HG03457 (cell line): ENCODE data around the gene AGPS.

Experiments
- ATAC-seq: cut with Tn5 transposase; IDR thresholded peaks from one replicate; pipeline ENCODE4 v1.9.1; 2021; ENCODE audit warnings: moderate number of reproducible peaks; ENCODE audit not compliant: unreplicated experiment

The AGPS gene

DNA sequence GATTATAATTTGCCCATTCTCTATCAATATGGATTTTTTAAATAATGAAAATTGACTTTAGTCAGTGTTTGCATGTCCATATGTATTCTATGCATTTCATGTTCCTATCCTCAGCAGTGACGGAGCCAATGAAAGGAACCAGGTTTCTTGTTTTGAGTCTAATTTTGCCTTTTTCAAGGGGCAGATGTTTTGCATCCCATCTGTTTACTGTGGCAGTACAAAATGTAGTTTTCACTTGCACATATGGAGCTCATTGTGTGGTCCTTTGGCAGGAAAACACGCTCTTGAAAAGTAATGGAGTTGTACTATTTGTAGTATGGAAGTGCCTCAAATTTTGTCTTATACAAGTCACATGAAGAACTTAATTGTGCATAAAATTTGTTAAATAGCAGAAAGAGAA, 127.8 kb downstream of the AGPS start:
- no peak for ATAC-seq

- no peak for ATAC-seq
Measured at GRCh38 chr2:177523781-177524180, 131.2 kb downstream of the AGPS start.

DNA sequence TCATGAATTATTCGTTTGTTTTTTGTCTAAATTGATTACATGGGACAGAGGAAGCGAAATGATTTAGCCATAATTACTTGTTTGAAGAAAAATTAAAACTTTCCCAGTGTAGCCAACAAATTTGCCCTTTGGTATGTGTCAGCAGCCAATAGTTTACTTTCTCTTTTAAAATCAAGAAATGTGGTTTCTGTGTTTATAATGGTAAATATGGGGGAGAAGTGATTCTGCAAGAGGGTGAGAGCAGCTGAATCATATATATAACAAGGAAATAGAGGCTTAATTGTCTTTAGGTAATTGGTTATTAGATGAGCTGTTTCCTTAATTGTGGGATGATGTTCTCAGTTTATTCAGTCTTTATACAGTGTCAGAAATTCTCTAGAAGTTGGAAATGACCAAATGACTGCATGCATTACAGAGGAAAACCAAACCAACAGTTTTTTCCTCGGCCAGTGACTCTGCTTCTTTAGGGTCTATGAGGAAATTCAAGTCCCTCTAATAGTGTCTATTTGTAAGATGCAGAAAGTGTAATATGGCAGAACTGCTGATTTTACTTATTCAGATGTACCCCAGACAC, 132.9 kb downstream of the AGPS start:
- ATAC-seq = no peak

DNA sequence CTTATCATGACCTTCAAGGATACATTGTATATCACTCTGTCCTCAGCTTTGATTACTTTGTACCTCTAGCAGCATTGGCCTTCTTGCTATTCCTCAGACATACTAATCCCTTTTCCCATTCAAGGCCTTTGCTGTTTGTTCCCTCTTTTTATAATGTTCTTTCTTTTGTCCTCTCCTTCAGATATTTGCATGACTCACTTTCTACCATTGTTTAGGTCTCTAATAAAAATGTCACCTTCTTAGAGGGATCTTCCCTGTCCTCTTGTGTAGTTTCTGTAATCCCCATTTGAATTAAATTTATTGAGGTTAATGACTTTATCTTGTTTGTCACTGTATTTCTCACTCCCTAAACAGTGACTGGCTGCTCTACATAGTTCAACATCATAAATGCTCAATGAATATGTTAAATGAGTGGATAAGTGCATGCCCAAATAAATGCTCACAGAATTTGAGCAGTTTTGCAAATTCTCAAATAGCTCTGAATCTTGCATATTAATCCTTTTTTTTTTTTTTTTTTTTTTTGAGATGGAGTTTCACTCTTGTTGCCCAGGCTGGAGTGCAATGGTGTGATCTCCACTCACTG, 135.9 kb downstream of the AGPS start:
- ATAC-seq = no peak

- ATAC-seq = no peak
Measured at GRCh38 chr2:177529166-177529565, 136.6 kb downstream of the AGPS start.

DNA sequence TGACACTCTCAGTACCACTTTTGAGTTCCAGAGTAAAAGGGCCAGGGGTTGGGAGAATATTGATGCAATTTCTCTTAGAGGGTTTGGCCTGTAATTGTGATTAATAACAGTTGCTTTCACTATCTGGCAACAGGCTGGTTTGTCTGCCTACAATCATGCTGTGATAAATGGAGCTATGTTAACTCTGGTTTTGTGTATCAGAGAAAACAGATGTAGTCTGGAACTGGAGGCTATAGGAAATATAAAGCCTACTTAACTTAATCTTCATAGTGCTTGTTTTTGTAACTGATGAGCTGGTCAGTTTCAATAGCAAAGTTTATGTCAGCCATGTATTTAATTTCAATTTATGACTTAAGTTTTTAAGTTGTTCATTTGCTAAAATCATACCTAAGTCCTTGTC, 138.0 kb downstream of the AGPS start:
- no peak for ATAC-seq

DNA sequence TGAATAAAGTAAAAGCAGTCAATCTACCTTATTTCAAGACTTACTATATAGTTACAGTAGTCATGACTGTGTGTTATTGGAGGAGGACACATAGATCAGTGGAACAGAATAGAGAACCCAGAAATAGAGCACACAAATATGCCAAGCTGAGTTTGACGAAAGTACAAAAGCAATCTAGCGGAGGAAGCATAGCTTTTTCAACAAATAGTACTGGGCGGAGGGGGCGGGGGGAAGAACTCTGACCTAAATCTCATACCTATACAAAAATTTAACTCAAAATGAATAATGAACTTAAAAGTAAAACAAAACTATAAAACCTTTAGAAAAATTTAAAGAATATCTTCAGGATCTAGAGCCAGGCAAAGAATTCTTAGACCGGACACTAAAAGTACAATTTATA, 139.1 kb downstream of the AGPS start:
- ATAC-seq = no peak

- no peak for ATAC-seq
Measured at GRCh38 chr2:177532567-177532966, 140.0 kb downstream of the AGPS start.

DNA sequence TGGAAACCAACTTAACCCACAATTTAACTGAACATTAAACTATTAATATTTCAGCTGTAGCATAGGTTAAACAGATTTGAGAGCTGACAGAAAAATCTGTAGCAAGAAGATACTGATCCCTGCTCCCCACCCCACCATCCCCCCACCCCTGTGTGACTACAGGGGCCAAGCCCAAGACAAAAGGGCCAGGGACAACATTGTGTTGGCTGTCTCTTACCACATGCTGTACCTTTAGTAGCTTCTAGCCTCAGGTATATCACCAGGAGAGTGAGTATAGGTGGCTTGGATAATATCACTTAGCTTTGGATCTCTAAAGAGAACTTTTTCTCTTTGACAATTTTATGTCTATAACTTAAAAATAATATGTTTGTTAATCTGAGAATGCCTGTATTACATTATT, 140.7 kb downstream of the AGPS start:
- no peak for ATAC-seq

DNA sequence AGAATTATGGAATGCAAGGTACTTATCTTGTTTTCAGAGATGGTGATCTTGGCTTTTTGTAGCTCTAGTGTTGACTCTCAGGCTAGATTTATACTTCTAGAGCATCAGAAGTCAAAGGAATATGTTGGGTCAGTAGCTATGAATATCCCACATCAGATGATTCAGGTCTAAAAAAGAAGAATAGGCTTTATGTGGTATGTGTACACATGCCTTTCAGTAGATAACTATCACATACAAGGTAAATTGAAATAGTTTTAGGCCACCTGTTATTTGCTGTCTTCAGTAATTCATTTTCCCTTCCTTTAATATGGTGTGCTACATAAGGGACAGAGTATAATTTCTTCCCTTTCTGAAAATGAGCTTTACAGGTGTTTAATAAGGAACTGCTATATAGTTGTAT, 142.4 kb downstream of the AGPS start:
- no peak for ATAC-seq

DNA sequence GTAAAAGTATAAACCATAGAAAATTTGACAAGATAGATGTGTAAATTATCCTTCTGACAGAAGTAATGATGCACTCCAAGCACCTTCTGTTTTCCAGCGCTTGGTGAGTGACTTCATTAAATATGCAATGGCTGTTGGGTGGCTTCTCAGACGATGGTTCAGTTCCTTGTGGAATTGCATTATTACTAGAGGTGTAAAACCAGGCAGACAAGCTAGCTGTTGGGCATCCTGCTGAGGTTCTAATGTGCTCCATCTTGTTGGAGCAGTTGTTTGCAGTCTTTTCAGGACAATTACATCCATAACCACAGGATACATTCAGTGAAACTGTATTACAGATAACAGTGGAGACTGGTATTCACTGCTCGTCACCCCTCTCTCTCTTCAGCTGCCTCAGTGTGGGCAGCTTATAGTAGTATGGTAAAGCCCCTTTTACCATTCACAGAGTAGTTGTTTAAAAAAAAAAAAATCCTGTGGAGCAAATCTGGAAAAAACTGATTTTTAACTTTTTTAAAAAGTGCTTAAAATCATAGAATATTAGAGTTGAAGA, 143.5 kb downstream of the AGPS start:
- ATAC-seq = no peak

DNA sequence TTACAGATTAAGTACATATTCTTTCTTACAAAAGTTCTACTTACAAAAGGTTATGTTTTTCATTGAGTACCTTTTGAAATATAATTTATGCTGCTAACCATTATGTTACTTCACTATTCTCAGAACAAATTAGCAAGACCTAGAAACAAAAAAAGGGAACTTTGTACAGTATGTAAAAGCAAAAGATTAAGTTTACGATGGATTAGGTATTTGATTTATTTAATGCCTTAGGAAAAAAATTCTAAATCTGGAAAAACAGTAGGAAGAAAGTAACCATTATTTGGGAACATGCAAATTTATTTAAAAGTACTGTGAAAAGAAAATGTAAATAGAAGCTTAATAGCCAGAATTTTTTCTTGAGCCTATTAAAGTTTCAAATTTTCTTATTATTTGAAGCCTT, 144.6 kb downstream of the AGPS start:
- no peak for ATAC-seq

DNA sequence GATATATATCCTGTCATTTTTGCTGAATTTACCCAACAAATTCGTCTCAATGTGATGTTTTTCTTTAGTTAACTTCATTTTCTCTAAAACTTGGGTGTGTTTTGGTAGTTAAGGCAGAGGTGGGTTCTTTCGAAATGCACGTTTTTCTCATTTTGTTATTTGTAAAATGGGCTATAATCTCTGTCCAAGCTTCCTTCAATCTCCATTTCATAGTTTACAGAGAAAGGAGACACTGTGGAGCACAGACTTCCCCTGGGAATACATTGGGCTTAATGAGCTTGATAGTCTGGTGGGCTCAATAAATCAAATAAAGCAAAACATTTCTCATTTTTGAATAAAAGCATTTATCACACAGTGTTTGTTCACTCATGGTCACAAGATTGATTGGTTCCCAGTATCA, 145.1 kb downstream of the AGPS start:
- no peak for ATAC-seq

DNA sequence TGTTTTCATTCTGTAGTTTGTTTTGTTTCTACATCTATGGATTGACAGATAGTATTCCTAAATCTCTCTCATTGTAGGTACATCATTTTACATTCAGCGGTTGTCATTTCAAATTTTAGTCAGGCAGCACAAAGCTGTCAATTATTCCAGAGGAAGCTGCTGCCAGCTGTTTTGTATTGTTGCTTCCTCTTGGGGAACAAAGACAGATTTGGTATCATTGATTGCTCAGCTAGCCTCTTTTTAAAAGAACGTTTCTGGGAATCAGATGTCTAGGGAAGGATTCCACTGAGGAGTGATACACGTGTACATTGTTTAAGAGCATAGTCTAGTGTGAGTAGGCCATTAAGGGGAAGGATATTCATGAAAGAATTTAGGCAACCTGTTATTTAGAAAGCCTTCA, 145.8 kb downstream of the AGPS start:
- ATAC-seq = no peak

GRCh38 chr2:177540283-177540682, 147.7 kb downstream of the AGPS start:
- no peak for ATAC-seq

DNA sequence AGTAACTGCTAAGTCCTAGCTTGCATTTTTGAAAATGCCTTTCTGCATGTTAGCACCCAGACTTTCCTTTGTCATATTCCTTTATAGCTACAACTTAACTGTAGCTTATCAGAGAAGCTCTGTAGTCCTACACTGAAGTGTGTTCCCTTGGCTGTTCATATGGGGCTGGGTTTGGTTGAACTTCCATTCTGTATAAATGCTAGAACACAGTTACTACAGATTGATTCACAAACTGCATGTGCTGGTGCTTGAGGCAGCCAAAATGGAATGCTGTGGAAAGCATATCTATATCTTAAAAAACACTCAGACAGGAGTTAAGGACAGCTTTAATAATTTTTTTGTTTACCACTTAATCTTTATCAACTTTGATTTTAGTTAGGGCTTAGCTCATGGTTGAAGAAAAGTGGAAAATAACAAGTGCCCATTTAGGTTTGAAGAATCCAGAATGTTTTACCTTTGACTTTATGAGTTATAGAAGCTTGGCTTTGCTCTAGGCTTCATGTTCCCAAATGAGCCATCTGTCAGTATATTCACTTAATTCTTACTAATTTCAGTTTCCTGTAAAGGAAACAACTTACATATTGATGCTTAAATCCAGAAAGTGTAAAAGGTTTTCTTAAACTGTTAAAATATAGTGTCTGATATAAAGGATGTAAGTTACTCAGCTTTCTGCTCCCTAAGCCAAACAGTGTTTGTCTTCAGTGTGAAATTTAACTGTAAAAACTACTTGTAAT, 148.9 kb downstream of the AGPS start:
- ATAC-seq = no peak

- no peak for ATAC-seq
Measured at GRCh38 chr2:177542396-177542795, 149.8 kb downstream of the AGPS start.

DNA sequence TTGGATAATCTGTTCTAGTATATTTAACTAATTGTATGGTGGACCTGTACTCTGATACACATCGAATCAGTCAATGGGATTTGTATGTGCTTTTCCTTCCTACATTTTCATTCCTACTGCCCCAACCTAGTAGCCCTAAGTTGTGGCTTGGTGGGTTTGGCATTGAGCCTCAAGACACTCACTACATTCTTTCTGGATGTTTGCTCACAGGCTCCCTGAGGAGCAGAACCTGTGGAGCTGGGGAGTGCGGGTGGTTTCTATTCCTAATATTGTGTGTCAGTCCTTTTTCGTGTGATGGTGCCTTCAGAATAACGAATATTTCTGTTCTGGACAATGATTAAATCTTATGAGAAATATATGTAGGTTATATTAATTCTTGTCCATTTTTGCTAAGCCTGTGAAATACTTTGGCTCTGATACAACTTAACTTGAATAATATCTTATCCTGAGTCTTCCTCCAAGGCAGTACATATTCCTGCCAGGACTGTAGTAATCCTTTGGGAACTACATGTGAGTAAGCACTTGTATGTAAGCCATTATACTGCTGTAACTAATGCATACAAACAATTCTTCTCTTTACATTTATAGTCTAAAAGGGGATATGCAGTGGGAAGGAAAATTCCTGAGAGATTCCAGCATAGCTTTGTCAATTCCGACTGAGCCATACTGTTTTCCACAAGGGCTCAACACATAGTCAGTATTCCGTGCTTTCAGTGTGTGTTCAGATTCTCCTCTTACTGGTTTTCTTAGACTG, 150.6 kb downstream of the AGPS start:
- no peak for ATAC-seq

DNA sequence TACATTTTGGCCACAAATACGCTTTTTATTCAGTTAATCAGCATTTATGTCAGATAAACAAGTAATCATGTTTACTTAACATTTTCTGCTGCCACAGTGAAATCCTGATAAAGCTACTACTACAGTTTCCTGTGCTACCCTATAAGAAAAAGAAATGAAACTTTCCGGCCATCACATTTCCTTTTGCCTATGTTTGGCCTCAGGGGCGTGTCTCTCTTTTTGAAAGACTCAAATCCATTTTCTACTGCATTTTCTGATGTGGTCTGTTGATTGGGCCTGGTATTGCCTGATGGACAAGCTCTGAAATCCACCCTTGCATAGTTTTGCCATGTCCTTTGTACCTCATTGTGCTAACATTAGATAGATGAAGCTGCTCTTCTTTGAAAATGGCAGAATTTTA, 152.6 kb downstream of the AGPS start:
- ATAC-seq = no peak

DNA sequence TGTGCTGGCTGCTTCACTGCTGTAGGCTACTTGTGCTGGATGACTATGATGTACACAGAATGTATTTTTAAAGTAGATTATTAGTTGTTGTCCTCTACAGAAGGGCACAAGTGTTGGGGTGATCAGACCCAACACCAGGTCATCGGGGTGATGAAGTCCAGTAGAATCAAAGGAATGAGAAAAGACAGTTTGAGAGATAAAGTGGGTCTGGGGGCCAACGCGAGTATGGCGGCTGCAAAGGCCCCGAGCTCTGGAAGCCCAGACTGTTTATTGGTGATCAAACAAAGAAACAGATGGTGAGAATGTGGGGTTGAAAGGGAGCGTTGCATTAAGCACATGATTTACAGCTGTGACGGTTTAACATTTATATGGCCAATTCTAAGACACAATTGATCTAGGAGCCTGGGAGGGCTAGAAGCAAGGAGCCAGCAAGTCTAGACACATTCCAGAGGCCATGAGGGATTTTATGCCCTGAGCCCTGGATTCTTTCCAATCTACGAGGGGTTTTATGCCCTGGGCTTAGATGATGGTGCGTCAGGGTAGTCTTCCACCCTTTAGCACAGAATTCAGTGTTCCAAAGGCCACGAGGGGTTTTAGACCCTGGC, 153.5 kb downstream of the AGPS start:
- ATAC-seq = no peak

- ATAC-seq = peak; percentile 89
Measured at GRCh38 chr2:177547122-177547521, 154.5 kb downstream of the AGPS start.
